Small intestine (tissue), 16 donors: ENCODE results near the gene ZBBX. TPM values are rescaled to one million over a fixed set of nuclear protein-coding genes. Genes with fewer than 3 reads are reported as not detected.
"Not testable (repeated sequence)": the region's sequence is repeated elsewhere in the genome, so short reads cannot be mapped to it uniquely, and the experiment has no call there.

Experiments used
- DNase-seq, 2 donors: peaks; one replicate each; pipeline versions ENCODE4 v3.0.0 to v3.0.0-alpha.2; 2013
- FAIRE-seq: peaks from 2 replicates; lab custom pipeline; 2012; peaks lifted over from hg19 to GRCh38; lab: Jason Lieb, UNC
- H3K27ac ChIP-seq, 3 donors: one replicate each; pipeline ENCODE4 v1.5.1; 2013; ENCODE audit warnings: low read length in 2 of 3, mild to moderate bottlenecking in 2 of 3, control low read depth in 1 of 3, inconsistent platforms in 1 of 3, low read depth in 1 of 3, moderate library complexity in 1 of 3
- H3K27me3 ChIP-seq, 3 donors: one replicate each; pipeline ENCODE4 v1.6.1; 2013; ENCODE audit warnings: low read length in 3 of 3, inconsistent platforms in 1 of 3; ENCODE audit not compliant: control insufficient read depth in 3 of 3, insufficient read depth in 3 of 3
- H3K36me3 ChIP-seq, 3 donors: one replicate each; pipeline ENCODE4 v1.6.1; 2013; ENCODE audit warnings: low read length in 3 of 3, inconsistent platforms in 1 of 3, low read depth in 1 of 3, mild to moderate bottlenecking in 1 of 3, moderate library complexity in 1 of 3; ENCODE audit not compliant: control insufficient read depth in 3 of 3, insufficient read depth in 2 of 3
- H3K4me1 ChIP-seq, 3 donors: one replicate each; pipeline ENCODE4 v1.6.1; 2013; ENCODE audit warnings: low read length in 2 of 3, inconsistent platforms in 1 of 3, low read depth in 1 of 3, mild to moderate bottlenecking in 1 of 3, moderate library complexity in 1 of 3; ENCODE audit not compliant: control insufficient read depth in 3 of 3, insufficient read depth in 2 of 3
- H3K4me3 ChIP-seq, 3 donors: one replicate each; pipeline ENCODE4 v1.5.1; 2013; ENCODE audit warnings: low read length in 3 of 3, control low read depth in 1 of 3, inconsistent platforms in 1 of 3, low read depth in 1 of 3, mild to moderate bottlenecking in 1 of 3, moderate library complexity in 1 of 3
- H3K9me3 ChIP-seq, 2 donors: one replicate each; pipeline ENCODE4 v1.6.1; 2013; ENCODE audit warnings: low read depth in 1 of 2, low read length in 1 of 2; ENCODE audit not compliant: control insufficient read depth in 2 of 2, insufficient read depth in 1 of 2
- WGBS, 3 donors: extraction: QIAGEN DNeasy Blood & Tissue Kit; methylation state at CpG; one replicate each; pipeline ENCODE4 v1.1.7; 2013; 5-methylcytosine and 5-hydroxymethylcytosine counted together
- long read RNA-seq, 10 donors: transcript quantifications; one replicate each; lab custom pipeline, GENCODE V29; 2026
- polyA plus RNA-seq, 4 donors: library from polyadenylated mRNA; stranded (reverse) in 3 of 4; unstranded in 1 of 4; fragments of 200-250 nt in 3 of 4; fragments of 120-200 nt in 1 of 4; gene quantifications; one replicate each; pipeline versions ENCODE4 v1.2.1 to v1.2.3, GENCODE V29; 2013
- donor health status: healthy with polysubstance abuse.
- donor health status: control.
- donor health status: control.
- donor health status: Bipolar disorder and iron deficiency.
- donor health status: healthy.

The ZBBX gene
- not detected for polyA plus RNA-seq
- long read RNA-seq, donor 1, result 0 reads
- long read RNA-seq, donor 2, result 0 reads
- long read RNA-seq, donor 3, result 0 reads
- long read RNA-seq, donor 4, result 0 reads
- long read RNA-seq, donor 5, result 0 reads
- long read RNA-seq, donor 6, result 0 reads
- long read RNA-seq, donor 7, result 0 reads
- long read RNA-seq, donor 8, result 0 reads
- long read RNA-seq, donor 9, result 0 reads
- long read RNA-seq, donor 10, result 0 reads

- FAIRE-seq (no peak), DNase-seq (peak; percentile 86 to 93)
- H3K27ac ChIP-seq, result no peak within 1 kb of the TSS
- H3K9me3 ChIP-seq, result no peaks in the 10 kb centered on the region
- no peaks in the 10 kb centered on the region for H3K4me1 ChIP-seq
- no peaks in the 10 kb centered on the region for H3K36me3 ChIP-seq
- peak within 1 kb of the TSS in 2 of 3 donors; percentile 26 for H3K4me3 ChIP-seq
- WGBS, 3 donors, result 1% methylated on average over 28 of the region's 28 CpGs
- H3K27me3 ChIP-seq, result peaks cover 0 to 8% (median 0%) of the 10 kb centered on the region in 3 donors
Measured at GRCh38 chr3:167380004-167380689, at the start of gene ZBBX. Gene ZBBX, minus strand, starts transcription at chr3:167380297. Its CDS starts 7,396 bp downstream, at chr3:167372901.

- WGBS, 3 donors, result 89 to 90% (median 89%) methylated on average over 3 of the region's 3 CpGs
- not testable (repeated sequence) for H3K4me1 ChIP-seq, H3K36me3 ChIP-seq, FAIRE-seq, H3K27me3 ChIP-seq, H3K4me3 ChIP-seq, DNase-seq, H3K27ac ChIP-seq
- H3K9me3 ChIP-seq, result peaks cover 0 to 24% of the 10 kb centered on the region in 2 donors
Measured at GRCh38 chr3:167426962-167427361, 46.9 kb upstream of the ZBBX start.

GRCh38 chr3:167422396-167422795, 42.3 kb upstream of the ZBBX start:
- not testable (repeated sequence) for H3K4me3 ChIP-seq, FAIRE-seq, DNase-seq, H3K27ac ChIP-seq, H3K4me1 ChIP-seq, H3K36me3 ChIP-seq, H3K27me3 ChIP-seq
- H3K9me3 ChIP-seq, result peaks cover 0 to 17% of the 10 kb centered on the region in 2 donors
- 82 to 83% (median 82%) methylated on average over 4 of the region's 4 CpGs for WGBS, 3 donors

GRCh38 chr3:167409611-167410010, 29.5 kb upstream of the ZBBX start:
- Histone ChIP-seq H3K36me3 (no peaks in the 10 kb centered on the region), H3K27ac (no peak overlapping the region), H3K9me3 (no peaks in the 10 kb centered on the region), H3K27me3 (no peaks in the 10 kb centered on the region), H3K4me3 (no peak overlapping the region), H3K4me1 (no peaks in the 10 kb centered on the region)
- WGBS, 3 donors, result 60 to 86% (median 80%) methylated on average over 1 of the region's 1 CpG
- DNase-seq, result no peak
- FAIRE-seq, result no peak

- DNase-seq (peak; percentile 40 to 60), FAIRE-seq (peak; percentile 30)
- H3K27ac ChIP-seq, result no peak overlapping the region
- no peaks in the 10 kb centered on the region for H3K4me1 ChIP-seq
- 51 to 58% (median 51%) methylated on average over 3 of the region's 3 CpGs for WGBS, 3 donors
- H3K36me3 ChIP-seq, result no peaks in the 10 kb centered on the region
- no peaks in the 10 kb centered on the region for H3K27me3 ChIP-seq
- H3K9me3 ChIP-seq, result no peaks in the 10 kb centered on the region
- H3K4me3 ChIP-seq, result no peak overlapping the region
Measured at GRCh38 chr3:167406876-167407492, 26.9 kb upstream of the ZBBX start.

- WGBS, 3 donors, result 50 to 55% (median 53%) methylated on average over 1 of the region's 1 CpG
- H3K27me3 ChIP-seq, result no peaks in the 10 kb centered on the region
- H3K36me3 ChIP-seq, result no peaks in the 10 kb centered on the region
- no peaks in the 10 kb centered on the region for H3K4me1 ChIP-seq
- DNase-seq (no peak), FAIRE-seq (no peak)
- H3K9me3 ChIP-seq, result no peaks in the 10 kb centered on the region
- H3K4me3 ChIP-seq, result no peak overlapping the region
- H3K27ac ChIP-seq, result no peak overlapping the region
Measured at GRCh38 chr3:167397826-167398225, 17.7 kb upstream of the ZBBX start.

GRCh38 chr3:167396075-167396474, 16.0 kb upstream of the ZBBX start:
- H3K4me3 ChIP-seq, result no peak overlapping the region
- H3K27ac ChIP-seq, result no peak overlapping the region
- 69 to 82% (median 81%) methylated on average over 2 of the region's 2 CpGs for whole genome bisulfite sequencing, 3 donors
- H3K4me1 ChIP-seq, result no peaks in the 10 kb centered on the region
- DNase-seq (no peak), FAIRE-seq (no peak)
- no peaks in the 10 kb centered on the region for H3K36me3 ChIP-seq
- H3K9me3 ChIP-seq, result no peaks in the 10 kb centered on the region
- no peaks in the 10 kb centered on the region for H3K27me3 ChIP-seq

GRCh38 chr3:167394003-167394402, 13.9 kb upstream of the ZBBX start:
- no peaks in the 10 kb centered on the region for H3K4me1 ChIP-seq
- DNase-seq (no peak), FAIRE-seq (no peak)
- no peaks in the 10 kb centered on the region for H3K27me3 ChIP-seq
- no peaks in the 10 kb centered on the region for H3K36me3 ChIP-seq
- H3K4me3 ChIP-seq, result no peak overlapping the region
- H3K9me3 ChIP-seq, result no peaks in the 10 kb centered on the region
- WGBS, 3 donors, result 41 to 51% (median 44%) methylated on average over 2 of the region's 2 CpGs
- no peak overlapping the region for H3K27ac ChIP-seq
